Neural progenitor cell (in vitro differentiated cells): ENCODE data around the gene ARHGAP26.

Experiments
- CTCF ChIP-seq: fragments of 200-600 bp; sonication (generic); IDR thresholded peaks from 2 replicates; pipeline ENCODE4 v1.5.1; 2017; ENCODE audit warnings: antibody characterized with exemption, mild to moderate bottlenecking
- EZH2 ChIP-seq: fragments of 200-600 bp; sonication (generic); IDR thresholded peaks from 2 replicates; pipeline ENCODE4 v1.6.1; 2017; ENCODE audit warnings: antibody characterized with exemption, mild to moderate bottlenecking, moderate library complexity
- EZH2phosphoT487 ChIP-seq: fragments of 200-600 bp; sonication (generic); IDR thresholded peaks from 2 replicates; pipeline ENCODE4 v1.6.1; 2017; ENCODE audit warnings: antibody characterized with exemption

GRCh38 chr5:142883025-142883424 is 112.8 kb downstream of the ARHGAP26 start:
- TF ChIP-seq EZH2 (no peak), CTCF (no peak), EZH2phosphoT487 (no peak)
